ENCODE measurements around the gene PHLDA3. TPM values are rescaled to one million over a fixed set of nuclear protein-coding genes. Genes with fewer than 3 reads are reported as not detected.

Gene PHLDA3
- total RNA-seq, 1 donor from 2014 or later: 25.0 TPM

DNA sequence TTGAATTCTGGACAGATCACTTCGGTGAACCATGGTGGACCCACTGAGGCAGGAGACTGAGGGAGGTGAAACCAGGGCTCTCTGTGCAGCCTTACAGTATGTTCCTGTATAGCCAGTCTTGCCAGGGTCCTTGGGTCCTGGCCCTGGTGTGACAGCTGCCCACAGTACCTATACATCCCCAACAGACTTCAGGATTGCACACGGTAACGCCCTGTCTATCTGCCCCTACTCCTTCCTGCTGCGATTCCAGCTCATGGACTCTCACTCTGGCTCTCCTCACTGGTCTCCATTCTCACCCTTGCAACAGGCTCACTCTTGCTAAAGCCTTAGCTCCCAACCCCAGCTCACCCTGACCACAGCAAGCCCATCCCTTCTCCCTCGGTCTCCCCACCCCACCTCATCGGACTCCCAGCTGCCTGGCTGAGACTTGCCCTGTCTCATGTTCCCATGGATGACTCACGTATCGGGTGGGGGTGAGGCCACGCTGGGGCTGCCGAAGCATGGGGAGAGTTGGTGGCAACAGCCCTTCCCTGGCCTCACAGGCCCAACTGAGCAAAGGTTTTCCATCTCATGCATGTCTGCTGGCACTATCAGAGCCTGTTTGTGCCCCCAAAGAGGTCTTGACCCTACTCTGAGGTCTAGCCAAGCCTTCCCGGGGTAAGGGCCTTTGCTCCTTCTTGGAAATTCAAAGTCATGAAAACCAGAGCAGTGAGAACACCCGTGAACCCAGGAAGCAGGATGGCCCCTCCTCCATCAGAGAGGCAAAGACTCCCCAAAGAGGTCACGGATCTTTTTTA lies 7.1 kb downstream of the PHLDA3 start:
- no peak for DNase-seq (ENCODE audit: low spot score)
- peaks cover 9% of the 10 kb centered on the region for H3K4me1 Mint-ChIP-seq (ENCODE audit: unreplicated experiment)
- no peak for TF ChIP-seq CTCF (IDR thresholded peaks at IDR 0.05; ENCODE audit: unreplicated experiment)
- H3K27ac Mint-ChIP-seq (ENCODE audit: unreplicated experiment): no peak overlapping the region
- H3K4me3 Mint-ChIP-seq (ENCODE audit: unreplicated experiment): no peak overlapping the region
- H3K9me3 Mint-ChIP-seq (ENCODE audit: unreplicated experiment): no peaks in the 10 kb centered on the region
- peaks cover 11% of the 10 kb centered on the region for H3K36me3 Mint-ChIP-seq (ENCODE audit: low read depth, unreplicated experiment)
- H3K27me3 Mint-ChIP-seq (ENCODE audit: unreplicated experiment): peaks cover 6% of the 10 kb centered on the region

GRCh38 chr1:201460814-201461644 lies 8.0 kb downstream of the PHLDA3 start:
- Mint-ChIP-seq H3K4me3 (ENCODE audit: unreplicated experiment) (no peak overlapping the region), H3K4me1 (ENCODE audit: unreplicated experiment) (peaks cover 16% of the 10 kb centered on the region), H3K27me3 (ENCODE audit: unreplicated experiment) (peaks cover 6% of the 10 kb centered on the region), H3K36me3 (ENCODE audit: low read depth, unreplicated experiment) (peaks cover 11% of the 10 kb centered on the region), H3K27ac (ENCODE audit: unreplicated experiment) (no peak overlapping the region), H3K9me3 (ENCODE audit: unreplicated experiment) (no peaks in the 10 kb centered on the region)
- TF ChIP-seq CTCF (IDR thresholded peaks at IDR 0.05; ENCODE audit: unreplicated experiment): no peak
- DNase-seq (ENCODE audit: low spot score): no peak

DNA sequence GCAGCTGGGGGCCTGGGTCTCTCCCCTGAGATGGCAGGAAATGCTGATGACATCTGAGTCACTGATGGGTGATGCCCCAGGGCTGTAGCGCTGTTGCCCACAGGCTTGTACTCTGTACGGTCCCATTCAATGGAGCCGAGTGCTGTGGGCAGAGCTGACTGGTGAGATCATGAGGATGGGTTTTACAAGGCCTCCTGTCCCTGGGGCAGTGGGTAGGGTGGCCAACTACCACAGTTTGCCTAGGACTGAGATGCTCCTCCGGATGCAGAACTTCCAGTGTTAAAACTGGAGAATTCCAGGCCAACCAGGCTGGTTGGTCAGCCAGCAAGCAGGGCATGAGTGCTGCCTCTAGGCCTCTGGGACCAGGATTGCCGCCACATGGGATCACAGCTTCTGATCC lies 9.2 kb downstream of the PHLDA3 start:
- no peak for DNase-seq (ENCODE audit: low spot score)
- Mint-ChIP-seq H3K27ac (ENCODE audit: unreplicated experiment) (no peak overlapping the region), H3K4me3 (ENCODE audit: unreplicated experiment) (no peak overlapping the region), H3K27me3 (ENCODE audit: unreplicated experiment) (peaks cover 9% of the 10 kb centered on the region), H3K9me3 (ENCODE audit: unreplicated experiment) (no peaks in the 10 kb centered on the region), H3K36me3 (ENCODE audit: low read depth, unreplicated experiment) (peaks cover 5% of the 10 kb centered on the region), H3K4me1 (ENCODE audit: unreplicated experiment) (peaks cover 19% of the 10 kb centered on the region)
- no peak for TF ChIP-seq CTCF (IDR thresholded peaks at IDR 0.05; ENCODE audit: unreplicated experiment)

GRCh38 chr1:201459052-201459451 lies 9.9 kb downstream of the PHLDA3 start:
- peaks cover under 1% of the 10 kb centered on the region for H3K36me3 Mint-ChIP-seq (ENCODE audit: low read depth, unreplicated experiment)
- no peak for DNase-seq (ENCODE audit: low spot score)
- H3K4me1 Mint-ChIP-seq (ENCODE audit: unreplicated experiment): peaks cover 17% of the 10 kb centered on the region
- peaks cover 9% of the 10 kb centered on the region for H3K27me3 Mint-ChIP-seq (ENCODE audit: unreplicated experiment)
- no peak overlapping the region for H3K27ac Mint-ChIP-seq (ENCODE audit: unreplicated experiment)
- TF ChIP-seq CTCF (IDR thresholded peaks at IDR 0.05; ENCODE audit: unreplicated experiment): no peak
- no peak overlapping the region for H3K4me3 Mint-ChIP-seq (ENCODE audit: unreplicated experiment)
- no peaks in the 10 kb centered on the region for H3K9me3 Mint-ChIP-seq (ENCODE audit: unreplicated experiment)

All from endothelial cell (in vitro differentiated cells).